HS-5 (cell line): ENCODE data around the gene MIER2.

Source experiments
- DNase-seq: peaks from one replicate; pipeline ENCODE4 v3.0.0-alpha.2; 2012; ENCODE audit warnings: low read depth

The MIER2 gene

DNA sequence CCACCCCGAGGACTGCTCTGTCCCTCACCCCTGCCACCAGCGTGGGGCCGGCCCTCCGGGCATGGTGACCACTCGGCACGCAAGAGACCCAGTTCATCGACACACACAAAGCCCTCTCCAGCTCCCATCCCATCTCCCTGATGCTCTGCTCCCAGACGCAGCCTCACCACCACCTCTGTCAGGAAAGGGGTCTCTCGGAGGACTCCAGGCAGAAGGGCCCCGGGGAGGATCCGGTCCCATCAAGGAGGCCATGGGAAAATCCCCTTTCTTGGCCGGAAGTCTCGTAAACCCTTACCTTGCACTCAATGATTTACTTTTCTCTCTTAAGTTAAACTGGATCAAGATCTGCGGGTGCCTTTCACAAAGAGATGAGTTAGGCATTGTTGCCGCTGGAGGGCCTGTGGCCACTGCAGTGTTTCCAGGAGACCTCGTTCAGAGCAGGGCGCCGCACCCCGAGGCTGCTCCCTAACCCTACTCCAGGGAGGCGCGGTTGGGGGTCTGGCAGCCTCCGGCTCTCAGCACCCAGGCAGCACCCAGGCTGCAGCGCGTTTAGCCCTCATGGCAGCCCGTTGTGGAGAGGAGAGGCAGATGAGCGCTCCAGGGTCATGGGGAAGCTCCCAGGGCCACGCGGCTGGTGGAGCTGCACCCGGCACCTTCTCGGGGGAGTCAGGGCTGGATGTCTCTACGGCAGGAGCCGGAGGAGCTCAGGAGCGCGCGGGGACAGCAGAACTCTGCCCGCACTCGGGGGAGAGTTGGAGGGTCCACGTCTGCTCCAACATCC, 33.4 kb upstream of the MIER2 start:
- DNase-seq: no peak

DNA sequence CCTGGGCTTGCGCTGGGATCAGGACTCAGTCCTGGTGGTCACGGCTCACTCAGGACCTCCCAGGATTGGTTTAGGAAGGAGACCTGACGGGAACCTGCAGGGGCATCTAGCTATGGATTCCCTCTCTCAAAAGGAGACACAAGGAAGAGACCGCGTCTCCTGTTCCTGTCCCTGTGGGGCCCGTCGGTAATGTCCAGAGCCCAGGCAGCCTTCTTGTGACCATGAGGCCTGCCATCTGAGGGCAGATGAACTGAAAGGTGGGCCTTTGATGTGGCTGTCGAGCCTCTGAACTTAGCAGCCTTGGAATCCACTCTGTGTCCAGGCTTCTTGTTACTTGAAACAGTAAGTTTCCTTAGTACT, 31.5 kb upstream of the MIER2 start:
- DNase-seq: no peak

DNA sequence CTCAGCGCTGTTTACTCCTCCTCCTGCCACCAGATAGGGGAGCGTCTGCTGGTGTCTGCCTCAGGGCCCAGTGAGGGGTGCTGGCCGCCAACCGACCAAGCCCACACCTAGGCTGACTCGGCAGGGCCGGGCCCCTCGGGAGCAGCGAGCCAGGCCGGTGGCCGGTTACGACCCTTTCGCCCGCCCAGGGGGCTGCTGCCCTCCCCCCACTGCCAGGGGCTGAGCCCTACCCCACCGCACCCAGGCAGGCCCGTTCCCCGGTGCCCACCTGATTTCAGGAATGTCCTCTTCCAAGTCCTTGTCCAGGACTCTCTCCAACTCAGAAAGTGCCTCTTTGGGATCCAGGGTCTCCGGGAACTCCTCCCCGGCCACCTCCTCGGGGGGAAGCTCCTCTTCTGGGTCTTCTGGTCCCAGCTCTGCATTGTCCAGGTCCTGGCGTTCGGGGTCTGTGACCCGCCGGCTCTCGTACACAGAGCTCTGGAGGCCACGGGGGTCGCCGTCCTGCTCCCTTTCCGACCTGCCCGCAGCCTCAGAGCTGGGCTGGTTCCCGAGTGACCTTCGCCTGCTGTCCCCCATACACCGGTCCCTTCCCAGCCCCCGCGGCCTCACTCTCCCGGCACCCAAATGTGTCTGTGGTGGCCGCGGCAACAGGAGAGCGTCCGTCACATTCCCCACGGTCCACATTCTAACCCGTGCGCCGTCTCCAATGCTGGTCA, 31.0 kb upstream of the MIER2 start:
- DNase-seq: no peak

DNA sequence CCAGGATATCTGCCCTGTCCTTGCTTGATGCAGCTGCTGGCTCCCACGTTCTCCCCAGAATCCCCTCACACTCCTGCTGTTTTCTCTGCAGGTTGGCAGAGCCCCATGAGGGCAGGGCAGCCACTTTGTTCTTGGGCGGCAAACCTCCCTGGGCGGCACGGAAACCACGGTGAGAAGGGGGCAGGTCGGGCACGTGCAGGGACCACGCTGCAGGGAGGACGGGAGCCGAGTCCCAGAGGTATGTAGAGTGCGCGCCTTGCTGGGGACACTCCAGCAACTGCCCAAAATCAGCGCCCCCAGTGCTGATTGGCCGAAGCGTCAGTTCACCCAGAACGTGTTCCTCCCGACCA, 30.3 kb upstream of the MIER2 start:
- no peak for DNase-seq

DNA sequence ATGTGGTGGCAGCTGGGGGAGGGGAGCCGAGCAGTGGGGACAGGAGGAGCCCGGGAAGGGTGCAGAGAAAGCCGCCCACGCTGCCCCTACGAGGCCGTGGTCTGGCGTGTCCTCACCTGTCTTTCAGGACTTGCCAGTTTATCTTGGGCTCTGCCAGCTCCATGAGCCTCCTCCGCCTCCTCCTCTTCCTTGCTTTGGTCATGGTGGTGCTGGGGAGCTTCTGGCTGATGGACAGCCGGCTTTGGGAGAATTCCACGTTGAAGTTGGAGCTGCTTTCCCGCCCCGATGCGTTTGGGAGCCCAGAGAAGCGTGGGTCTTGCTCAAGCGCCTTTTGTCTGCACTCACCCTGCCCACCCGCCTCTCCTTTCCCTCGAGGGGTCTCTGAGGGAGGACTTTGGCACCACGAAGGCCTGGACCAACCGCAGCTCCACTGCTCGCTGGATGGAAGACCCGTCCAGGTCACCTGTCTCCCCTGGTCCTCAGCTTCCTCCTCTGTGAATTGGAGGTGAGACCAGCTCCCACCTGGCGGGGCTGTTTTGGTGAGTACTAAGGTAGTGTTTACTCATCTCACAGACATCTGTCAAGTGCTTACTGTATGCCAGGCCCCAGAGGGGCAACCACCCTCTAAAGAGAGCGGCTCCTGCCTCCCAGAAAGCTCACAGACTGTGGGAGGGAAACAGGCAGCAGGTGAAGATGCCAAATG, 29.7 kb upstream of the MIER2 start:
- no peak for DNase-seq

DNA sequence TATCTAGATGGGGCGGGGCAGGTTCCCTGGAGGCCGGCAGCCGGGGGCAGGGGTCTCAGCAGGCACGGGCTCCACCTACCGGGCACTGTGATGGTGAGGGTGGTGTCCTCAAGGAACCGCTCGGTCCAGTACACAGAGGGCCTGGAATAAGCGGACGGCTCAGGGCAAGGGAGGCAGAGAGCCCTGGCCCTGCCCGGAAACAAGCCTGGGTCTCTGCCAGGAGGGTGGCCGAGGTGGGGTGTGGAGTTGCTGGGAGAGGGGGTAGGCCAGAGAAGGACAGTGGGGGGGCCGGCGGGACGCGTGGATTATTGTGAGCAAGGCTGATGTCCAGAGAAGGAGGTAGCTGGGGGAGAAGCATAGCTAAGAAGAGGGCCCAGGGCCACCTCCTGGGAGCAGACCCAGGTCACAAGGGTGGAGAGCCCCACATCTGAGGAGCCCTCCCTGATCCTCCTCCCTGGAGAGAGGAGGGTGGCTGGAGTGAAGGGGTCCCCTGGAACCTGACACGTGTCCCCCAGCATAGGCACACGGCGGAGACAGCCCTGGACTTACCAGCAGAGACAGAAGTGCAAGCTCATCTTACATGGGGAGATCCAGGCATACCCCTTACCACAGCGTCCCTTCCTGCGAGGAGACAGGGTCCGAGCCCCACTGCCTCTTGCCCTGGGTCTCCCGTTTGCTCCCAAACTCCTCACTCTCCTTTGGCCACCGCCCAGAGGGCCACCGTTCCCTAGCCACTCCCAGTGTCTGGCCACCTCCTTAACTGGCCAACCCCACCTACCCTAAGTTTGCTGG, 29.0 kb upstream of the MIER2 start:
- no peak for DNase-seq

DNA sequence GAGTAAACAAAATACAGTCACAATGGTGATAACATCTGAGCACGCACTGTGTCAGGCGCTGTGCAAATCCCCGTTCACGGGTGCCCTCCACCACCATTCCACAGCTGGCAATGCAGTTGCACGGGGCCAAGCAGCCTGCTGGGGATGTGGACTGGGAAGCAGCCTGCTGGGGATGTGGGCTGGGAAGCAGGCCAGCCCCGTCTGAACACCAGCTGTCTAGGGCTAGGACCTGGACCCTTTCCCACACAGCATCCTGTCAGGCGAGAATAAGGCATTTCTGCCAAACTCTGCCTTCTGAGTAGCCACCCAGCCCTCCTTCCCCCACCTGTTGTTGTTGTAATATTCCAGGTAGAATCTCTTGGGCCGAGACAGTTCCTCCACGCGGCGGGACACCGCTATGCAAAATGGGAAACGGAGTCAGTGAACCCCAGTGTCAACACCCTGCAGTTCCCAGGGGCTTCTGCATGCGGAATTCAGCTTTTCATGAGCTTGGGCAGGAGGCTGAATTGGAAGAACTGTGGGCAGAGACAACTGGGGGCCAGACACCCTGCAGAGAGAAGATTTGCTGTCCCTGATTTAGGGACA, 27.8 kb upstream of the MIER2 start:
- no peak for DNase-seq

DNA sequence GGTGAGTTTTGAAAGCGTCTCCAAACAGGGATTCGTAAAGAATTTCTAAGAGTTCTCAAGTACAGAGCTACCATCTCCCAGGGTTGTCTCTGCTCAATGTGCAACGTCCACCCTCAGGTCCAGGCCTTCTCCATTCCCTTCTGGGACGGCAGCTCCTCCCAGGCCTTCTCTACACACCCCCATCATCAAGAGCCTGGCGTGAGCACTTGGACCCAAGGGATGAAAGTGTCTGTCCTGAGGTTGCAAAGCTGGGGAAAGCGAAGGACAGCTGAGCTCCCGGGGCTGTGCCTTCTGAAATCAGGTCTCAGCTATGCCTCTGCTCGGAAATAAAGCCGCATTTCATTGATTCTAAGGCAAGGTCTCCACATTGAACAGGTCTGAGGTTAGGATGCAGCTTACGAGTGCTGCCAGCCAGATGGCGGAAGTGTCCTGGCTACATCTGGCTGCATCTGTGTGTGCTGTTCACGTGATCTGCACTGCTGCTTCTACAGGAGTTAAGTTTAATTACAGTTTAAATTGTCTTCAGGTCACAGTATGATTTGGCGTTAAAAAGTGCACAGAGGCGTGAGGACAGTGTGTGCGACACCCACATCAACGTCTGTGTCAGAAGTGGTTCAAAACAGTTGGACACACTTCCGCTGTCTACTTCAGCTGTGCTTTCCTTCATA, 27.0 kb upstream of the MIER2 start:
- no peak for DNase-seq

DNA sequence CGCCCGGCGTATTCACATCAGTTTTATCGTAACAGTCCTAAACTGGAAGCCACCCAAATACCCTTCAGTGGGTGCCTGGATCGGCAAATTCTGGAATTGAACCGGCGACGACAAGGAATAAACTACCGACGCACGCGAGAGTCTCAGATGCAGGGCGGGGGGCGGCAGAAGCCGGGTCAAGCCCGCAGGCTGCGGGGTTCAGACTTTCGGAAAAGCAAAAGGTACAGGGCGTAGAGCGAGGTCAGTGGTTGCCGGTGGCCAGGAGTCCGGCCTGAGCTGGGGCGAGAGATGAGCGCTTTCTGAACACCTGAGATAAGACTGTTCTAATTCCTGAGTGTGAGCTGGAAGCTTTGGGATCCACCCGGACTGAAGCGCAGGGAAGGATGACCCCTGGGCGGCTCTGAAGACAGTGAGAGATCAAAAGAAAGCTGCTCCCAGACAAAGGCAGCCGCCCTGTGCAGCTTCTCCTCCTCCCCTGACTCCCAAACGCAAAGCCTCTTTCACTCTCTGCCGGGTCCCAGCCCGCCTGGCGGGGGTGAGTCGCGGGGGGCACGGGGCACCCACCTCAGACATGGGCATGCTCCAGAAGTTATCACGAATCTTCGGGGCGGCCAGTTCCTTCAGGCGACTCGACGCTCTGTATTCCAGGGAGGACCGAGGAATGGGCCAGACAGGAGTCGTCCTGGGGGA, 26.2 kb upstream of the MIER2 start:
- no peak for DNase-seq

DNA sequence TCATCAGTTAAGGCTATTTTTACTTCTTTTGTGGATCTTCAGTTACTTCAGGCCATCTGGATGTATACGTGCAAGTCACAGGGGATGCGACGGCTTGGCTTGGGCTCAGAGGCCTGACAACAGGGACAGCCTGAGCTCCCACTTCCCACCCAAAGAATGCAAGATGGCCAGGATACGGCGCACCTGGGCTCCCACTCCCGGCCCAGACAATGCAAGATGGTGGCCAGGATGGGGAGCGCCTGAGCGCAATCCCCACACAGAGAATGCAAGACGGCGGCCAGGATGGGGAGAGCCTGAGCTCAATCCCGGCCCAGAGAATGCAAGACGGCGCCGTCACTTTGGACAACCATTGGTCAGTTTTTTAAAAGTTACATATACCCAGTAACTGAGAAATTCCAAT, 25.3 kb upstream of the MIER2 start:
- DNase-seq: no peak

DNA sequence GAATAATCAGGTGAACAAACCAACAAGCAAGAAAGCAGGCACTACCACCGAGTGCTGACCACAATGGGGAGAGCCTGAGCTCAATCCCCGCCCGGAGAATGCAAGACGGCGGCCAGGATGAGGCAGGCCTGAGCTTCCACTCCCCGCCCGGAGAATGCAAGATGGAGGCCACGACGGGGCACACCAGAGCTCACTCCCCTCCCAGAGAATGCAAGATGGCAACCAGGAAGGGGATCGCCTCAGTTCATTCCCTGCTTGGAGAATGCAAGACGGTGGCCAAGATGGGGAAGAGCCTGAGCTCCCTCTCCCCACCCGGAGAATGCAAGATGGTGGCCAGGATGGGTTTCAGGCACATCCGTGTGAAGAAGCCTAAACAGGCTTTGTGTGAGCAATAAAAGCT, 24.7 kb upstream of the MIER2 start:
- no peak for DNase-seq

DNA sequence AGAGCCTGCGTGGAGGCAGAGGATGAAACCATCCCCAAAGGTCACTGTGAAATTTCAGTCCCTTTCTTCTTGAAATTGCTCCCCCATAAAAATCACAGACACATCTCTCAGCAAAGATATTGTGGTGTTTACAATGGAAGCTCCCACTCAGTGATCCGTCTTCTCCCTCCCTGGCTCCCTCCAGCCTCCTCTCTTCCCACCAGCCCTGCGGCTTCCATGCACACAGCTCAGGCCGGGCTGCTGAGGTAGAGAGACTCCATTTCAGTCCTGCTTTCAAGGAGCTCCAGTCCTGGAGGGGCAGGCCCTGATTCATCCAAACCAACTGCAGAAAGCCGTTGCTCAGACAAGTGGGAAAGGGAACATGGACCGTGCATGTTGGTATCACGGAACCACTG, 24.0 kb upstream of the MIER2 start:
- no peak for DNase-seq

DNA sequence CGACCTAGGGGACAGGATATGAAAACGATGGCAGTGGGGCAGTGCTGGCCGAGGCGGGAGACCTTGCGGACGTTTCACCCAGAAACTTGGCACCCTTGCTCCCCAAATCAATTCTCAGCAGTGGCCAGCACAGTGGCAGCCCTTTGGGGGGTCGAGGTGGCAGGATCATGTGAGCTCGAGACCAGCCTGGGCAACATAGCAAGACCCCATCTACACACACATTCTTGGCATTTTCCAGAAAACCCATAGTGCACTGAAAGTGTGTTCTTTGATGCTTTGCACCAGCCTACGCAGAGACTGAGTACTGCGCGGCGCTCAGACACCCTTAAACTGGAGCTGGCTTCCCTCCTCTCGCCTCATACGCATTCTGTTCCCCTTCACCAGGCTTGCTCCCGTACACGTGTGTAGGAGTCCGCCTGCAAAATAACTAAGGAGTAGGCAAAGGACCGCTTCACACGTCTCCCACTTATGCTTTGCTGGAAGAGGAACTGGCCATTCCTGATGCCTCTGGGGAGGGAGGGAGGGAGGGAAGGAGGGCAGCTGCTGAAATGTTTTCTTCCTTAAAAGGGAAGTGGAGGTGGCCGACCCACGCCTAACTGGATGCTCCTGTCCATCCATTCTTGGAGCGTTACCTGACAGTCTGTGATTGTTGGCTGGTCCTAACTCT, 23.5 kb upstream of the MIER2 start:
- no peak for DNase-seq

DNA sequence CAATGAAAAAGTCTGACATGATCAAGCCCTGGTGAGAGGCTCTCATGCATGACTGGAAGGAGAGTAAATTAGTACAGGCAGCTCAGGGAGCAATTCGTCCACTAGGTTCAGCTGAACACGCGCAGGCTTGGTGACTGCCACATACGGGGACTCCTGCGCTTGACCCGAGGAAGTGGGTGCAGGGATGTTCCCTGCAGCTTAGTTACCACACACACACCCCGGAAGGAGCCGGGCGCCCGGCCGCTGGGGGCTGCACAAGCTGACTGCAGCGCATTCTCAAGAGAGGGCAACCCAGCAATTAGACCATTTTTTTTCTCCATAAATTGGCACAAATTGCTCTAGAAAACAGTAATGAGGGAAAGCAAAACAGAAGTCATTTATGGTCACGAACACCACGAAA, 23.0 kb upstream of the MIER2 start:
- DNase-seq: no peak

DNA sequence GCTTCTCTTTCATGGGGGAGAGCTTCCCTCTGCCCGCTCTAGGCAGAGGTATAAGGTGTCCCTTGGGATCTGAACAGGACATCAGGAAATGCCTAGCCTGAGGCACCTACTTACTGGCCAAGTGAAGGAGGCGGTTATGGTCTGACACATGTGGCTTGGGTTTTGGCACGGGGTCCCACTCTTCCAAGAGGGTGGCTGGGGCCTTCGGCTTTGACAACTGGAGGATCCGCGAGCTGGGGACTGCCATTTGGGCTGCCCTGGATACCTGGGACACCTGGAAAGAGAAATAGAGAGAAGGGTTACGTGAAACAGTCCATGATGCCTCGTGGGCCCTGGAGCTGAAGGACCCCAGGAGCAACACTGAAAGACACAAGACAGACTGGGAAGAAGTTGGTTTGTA, 22.4 kb upstream of the MIER2 start:
- DNase-seq: no peak

DNA sequence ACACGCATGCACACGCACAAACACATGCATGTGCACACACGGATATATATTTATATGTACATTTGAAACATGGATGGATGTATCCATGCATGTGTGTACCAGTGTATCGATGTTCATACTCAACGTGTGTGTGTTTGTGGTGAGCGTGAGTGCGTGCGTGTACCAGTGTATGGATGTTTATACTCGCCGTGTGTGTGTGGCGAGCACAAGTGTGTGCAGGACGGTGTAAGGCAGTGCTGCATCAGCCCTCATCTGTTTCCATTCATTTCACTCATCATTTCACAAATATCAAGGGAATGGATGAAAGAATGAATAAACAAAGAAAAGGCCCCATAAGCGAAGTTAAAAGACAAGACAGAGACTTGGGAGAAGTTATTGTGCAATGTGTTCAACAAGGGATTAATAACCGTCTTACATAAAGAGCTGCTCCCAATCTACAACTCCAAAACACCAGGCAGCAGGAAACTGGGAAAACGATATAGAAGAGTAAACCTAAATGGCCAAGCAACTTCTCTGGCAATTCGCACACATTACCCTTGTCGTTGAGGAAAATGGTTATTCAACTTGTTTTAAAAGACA, 21.7 kb upstream of the MIER2 start:
- DNase-seq: no peak

DNA sequence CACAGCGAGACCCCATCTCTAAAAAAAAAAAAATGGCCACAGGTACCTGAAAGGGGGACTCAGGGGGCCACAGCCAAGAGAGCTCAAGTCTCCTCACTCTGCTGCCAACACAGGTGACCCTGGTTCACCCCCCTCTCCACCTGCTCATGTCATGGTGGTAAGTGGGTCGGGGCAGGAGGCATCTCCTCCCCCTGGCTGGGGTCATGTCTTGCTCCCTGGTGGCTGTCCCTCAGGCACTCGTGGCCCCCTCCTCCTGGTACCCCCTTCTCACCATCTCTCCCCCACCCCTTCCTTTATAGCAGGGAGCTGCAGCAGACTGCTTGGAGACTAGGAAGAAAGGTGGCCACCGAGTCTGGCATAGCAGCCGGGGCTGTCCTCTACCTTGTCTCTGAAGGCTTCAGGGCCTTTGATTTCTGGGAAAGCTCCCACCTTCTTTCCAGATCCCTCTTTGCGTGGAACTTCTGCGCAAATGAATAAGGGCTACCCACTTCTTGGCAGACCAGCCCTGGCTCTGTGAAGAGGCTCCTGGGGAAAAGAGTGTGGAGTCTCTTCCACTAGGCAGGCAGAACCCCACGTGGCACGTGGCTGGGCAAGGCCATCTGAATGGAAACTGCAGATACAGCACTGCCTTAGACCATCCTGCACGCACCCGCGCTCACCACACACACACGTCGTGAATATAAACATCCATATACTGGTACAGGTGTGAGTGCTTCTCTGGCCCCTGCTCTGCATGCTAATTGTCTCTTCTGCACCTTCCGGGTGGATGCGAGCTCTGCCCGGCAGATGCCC, 20.1 kb upstream of the MIER2 start:
- DNase-seq: no peak

DNA sequence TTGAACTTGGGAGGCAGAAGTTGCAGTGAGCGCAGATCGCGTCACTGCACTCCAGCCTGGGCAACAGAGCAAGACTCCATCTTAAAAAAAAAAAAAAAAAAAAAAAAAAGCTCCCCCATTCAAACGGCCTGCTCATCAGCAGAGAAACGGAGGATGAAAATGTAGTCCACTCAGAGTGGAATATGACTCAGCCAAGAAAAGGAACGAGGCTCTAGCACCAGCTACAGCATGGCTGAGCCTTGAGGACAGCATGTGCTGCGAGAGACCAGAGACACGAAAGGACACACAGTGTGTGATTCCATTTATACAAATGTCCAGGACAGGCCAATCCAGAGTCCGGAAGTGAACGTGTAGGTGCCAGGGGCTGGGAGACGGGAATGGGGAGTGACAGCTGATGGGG, 18.1 kb upstream of the MIER2 start:
- DNase-seq: no peak

DNA sequence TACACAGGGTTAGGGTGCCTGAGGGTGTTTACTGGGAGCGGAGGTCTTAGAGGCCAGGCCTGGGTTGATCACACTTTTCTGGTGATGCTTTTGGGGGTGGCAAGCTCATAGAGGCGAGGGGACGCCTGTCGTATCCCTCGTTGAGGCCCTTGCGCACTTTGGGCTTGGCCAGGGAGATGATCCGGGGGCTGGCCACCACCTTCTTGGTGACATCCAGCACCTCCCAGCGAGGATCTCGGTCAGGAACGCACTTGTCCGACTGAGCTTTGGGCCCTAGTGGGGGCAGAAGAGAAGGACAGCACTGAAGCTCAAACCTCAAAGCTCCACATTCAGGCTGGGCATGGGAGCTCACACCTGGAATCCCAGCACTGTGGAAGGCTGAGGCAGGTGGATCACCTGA, 17.6 kb upstream of the MIER2 start:
- DNase-seq: no peak

DNA sequence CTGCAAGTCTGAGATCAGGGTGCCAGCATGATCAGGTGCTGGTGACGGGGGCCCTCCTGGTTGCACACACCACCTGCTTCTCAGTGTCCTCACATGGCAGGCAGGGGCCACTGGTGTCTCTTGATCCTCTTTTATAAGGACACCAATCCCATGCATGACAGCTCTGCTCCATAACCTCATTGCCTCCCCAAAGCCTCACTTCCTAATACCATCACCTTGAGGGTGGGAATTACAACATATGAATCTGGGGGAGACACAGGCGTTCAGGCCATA, 15.0 kb upstream of the MIER2 start:
- no peak for DNase-seq
